IMR-90 (cell line): Measurements from ENCODE around the gene SUN5.

Experiments
- FOS ChIP-seq: fragments of 150-350 bp; IDR thresholded peaks from 2 replicates; pipeline ENCODE4 v1.6.1; 2016; ENCODE audit warnings: low read depth, low read length
- POLR2A ChIP-seq: IDR thresholded peaks from 2 replicates; pipeline ENCODE4 v1.6.1; 2012; ENCODE audit warnings: mild to moderate bottlenecking, low read depth, low read length
- TF ChIP-seq, protein P1 (sequence below): conservative IDR thresholded peaks from 2 replicates; pipeline ENCODE4 v1.5.1; 2012; ENCODE audit warnings: mild to moderate bottlenecking, low read depth, low read length, improper control_type of control experiment

DNA sequence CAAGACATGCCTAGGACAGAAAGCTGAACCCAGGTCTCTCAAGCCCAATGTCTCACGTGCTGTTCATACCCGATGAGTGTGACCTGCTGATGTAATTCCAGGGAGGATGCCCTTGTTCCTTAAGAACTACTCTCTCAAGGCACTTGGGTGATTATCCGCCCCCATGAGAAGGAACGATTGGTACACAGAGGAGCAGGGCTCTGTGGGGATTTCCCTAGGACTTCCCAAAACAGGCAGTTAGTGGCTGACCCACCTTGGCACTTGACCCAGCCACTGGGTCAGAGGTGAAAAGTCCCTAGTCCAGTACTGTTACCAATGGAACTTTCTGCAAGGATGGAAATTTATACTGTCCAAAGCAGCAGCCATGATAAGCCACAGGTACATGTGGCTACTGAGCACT is 18.1 kb upstream of the SUN5 start:
- TF ChIP-seq FOS (no peak), POLR2A (no peak)
- TF ChIP-seq, protein P1, sequence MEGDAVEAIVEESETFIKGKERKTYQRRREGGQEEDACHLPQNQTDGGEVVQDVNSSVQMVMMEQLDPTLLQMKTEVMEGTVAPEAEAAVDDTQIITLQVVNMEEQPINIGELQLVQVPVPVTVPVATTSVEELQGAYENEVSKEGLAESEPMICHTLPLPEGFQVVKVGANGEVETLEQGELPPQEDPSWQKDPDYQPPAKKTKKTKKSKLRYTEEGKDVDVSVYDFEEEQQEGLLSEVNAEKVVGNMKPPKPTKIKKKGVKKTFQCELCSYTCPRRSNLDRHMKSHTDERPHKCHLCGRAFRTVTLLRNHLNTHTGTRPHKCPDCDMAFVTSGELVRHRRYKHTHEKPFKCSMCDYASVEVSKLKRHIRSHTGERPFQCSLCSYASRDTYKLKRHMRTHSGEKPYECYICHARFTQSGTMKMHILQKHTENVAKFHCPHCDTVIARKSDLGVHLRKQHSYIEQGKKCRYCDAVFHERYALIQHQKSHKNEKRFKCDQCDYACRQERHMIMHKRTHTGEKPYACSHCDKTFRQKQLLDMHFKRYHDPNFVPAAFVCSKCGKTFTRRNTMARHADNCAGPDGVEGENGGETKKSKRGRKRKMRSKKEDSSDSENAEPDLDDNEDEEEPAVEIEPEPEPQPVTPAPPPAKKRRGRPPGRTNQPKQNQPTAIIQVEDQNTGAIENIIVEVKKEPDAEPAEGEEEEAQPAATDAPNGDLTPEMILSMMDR: no peak
